Mesenchymal stem cell (in vitro differentiated cells and primary cell): Measurements from ENCODE around the gene HYCC1.

ENCODE experiments used
- DNase-seq: peaks from one replicate; pipeline ENCODE4 v3.0.0-alpha.2; 2013
- H2AFZ ChIP-seq: one replicate; pipeline ENCODE4 v1.6.1; 2013; ENCODE audit warnings: low read depth, mild to moderate bottlenecking, control low read depth, inconsistent platforms, low read length, moderate library complexity
- H2AK5ac ChIP-seq: 2 replicates; pipeline ENCODE4 v1.6.1; 2013; ENCODE audit warnings: low read length, moderate library complexity, mild to moderate bottlenecking, inconsistent platforms; ENCODE audit not compliant: severe bottlenecking
- H2BK120ac ChIP-seq: one replicate; pipeline ENCODE4 v1.6.1; 2013; ENCODE audit warnings: low read depth, mild to moderate bottlenecking, inconsistent platforms, low read length, moderate library complexity
- H2BK12ac ChIP-seq, 2 experiments: one replicate each; pipeline ENCODE4 v1.6.1; 2013; ENCODE audit warnings: inconsistent platforms in 2 of 2, low read length in 2 of 2, mild to moderate bottlenecking in 2 of 2, moderate library complexity in 2 of 2, control low read depth in 1 of 2
- H2BK15ac ChIP-seq: one replicate; pipeline ENCODE4 v1.6.1; 2013; ENCODE audit warnings: mild to moderate bottlenecking, low read depth, inconsistent platforms; ENCODE audit not compliant: poor library complexity, severe bottlenecking
- H2BK5ac ChIP-seq: 2 replicates; pipeline ENCODE4 v1.6.1; 2013; ENCODE audit warnings: low read depth, mild to moderate bottlenecking, low read length, control low read depth, inconsistent platforms; ENCODE audit not compliant: poor library complexity, severe bottlenecking
- H3K14ac ChIP-seq, 2 experiments: one replicate each; pipeline ENCODE4 v1.6.1; 2013; ENCODE audit warnings: inconsistent platforms in 2 of 2, low read length in 2 of 2, control low read depth in 1 of 2, mild to moderate bottlenecking in 1 of 2, moderate library complexity in 1 of 2
- H3K18ac ChIP-seq, 2 experiments: one replicate each; pipeline ENCODE4 v1.6.1; 2013; ENCODE audit warnings: inconsistent platforms in 2 of 2, low read length in 2 of 2, control low read depth in 1 of 2, low read depth in 1 of 2, mild to moderate bottlenecking in 1 of 2
- H3K23ac ChIP-seq, 2 experiments: one replicate each; pipeline ENCODE4 v1.6.1; 2013; ENCODE audit warnings: inconsistent platforms in 2 of 2, low read length in 2 of 2, mild to moderate bottlenecking in 2 of 2, moderate library complexity in 2 of 2, control low read depth in 1 of 2
- H3K27ac ChIP-seq: 2 replicates; pipeline ENCODE4 v1.5.1; 2013; ENCODE audit warnings: mild to moderate bottlenecking, moderate library complexity, low read length, control low read depth, inconsistent platforms; ENCODE audit not compliant: poor library complexity, severe bottlenecking
- H3K27me3 ChIP-seq, 2 experiments: 2 replicates each; pipeline versions ENCODE4 v1.6.1 to v1.7.0; 2013; ENCODE audit warnings: low read length in 2 of 2, mild to moderate bottlenecking in 2 of 2, moderate library complexity in 2 of 2, control low read depth in 1 of 2, inconsistent platforms in 1 of 2; ENCODE audit not compliant: control insufficient read depth in 1 of 2, insufficient read depth in 1 of 2
- H3K36me3 ChIP-seq, 2 experiments: 2 replicates each; pipeline versions ENCODE4 v1.6.1 to v1.7.0; 2013; ENCODE audit warnings: low read length in 2 of 2, control low read depth in 1 of 2, inconsistent platforms in 1 of 2, low read depth in 1 of 2, mild to moderate bottlenecking in 1 of 2; ENCODE audit not compliant: insufficient read depth in 2 of 2, control insufficient read depth in 1 of 2
- H3K4ac ChIP-seq, 2 experiments: one replicate each; pipeline ENCODE4 v1.6.1; 2013; ENCODE audit warnings: inconsistent platforms in 2 of 2, low read length in 2 of 2, mild to moderate bottlenecking in 2 of 2, moderate library complexity in 2 of 2, control low read depth in 1 of 2, low read depth in 1 of 2
- H3K4me1 ChIP-seq: 2 replicates; pipeline ENCODE4 v1.6.1; 2013; ENCODE audit warnings: low read depth, low read length, control low read depth; ENCODE audit not compliant: control insufficient read depth, insufficient read depth
- H3K4me2 ChIP-seq: 2 replicates; pipeline ENCODE4 v1.6.1; 2013; ENCODE audit warnings: low read length, mild to moderate bottlenecking, inconsistent platforms; ENCODE audit not compliant: poor library complexity, severe bottlenecking
- H3K4me3 ChIP-seq, 2 experiments: 2 replicates each; pipeline versions ENCODE4 v1.5.1 to v1.7.0; 2013; ENCODE audit warnings: low read length in 2 of 2, mild to moderate bottlenecking in 2 of 2, control low read depth in 1 of 2, low read depth in 1 of 2; ENCODE audit not compliant: insufficient read depth in 1 of 2
- H3K79me1 ChIP-seq: replicated peaks from 2 replicates; pipeline ENCODE4 v1.6.1; 2013; ENCODE audit warnings: mild to moderate bottlenecking, control low read depth, low read length, inconsistent platforms; ENCODE audit not compliant: poor library complexity, severe bottlenecking
- H3K9ac ChIP-seq: 2 replicates; pipeline ENCODE4 v1.7.0; 2013; ENCODE audit warnings: mild to moderate bottlenecking, low read length, moderate library complexity
- H3K9me3 ChIP-seq: 2 replicates; pipeline ENCODE4 v1.7.0; 2013; ENCODE audit warnings: mild to moderate bottlenecking, low read length; ENCODE audit not compliant: control insufficient read depth
- H4K8ac ChIP-seq: one replicate; pipeline ENCODE4 v1.6.1; 2013; ENCODE audit warnings: inconsistent platforms, mild to moderate bottlenecking, low read length, moderate library complexity
- H4K91ac ChIP-seq: one replicate; pipeline ENCODE4 v1.6.1; 2013; ENCODE audit warnings: mild to moderate bottlenecking, low read length, inconsistent platforms
- WGBS: methylation state at CpG from one replicate; pipeline ENCODE4 v1.1.7; 2013; ENCODE audit warnings: mixed read lengths; 5-methylcytosine and 5-hydroxymethylcytosine counted together

HYCC1 gene

DNA sequence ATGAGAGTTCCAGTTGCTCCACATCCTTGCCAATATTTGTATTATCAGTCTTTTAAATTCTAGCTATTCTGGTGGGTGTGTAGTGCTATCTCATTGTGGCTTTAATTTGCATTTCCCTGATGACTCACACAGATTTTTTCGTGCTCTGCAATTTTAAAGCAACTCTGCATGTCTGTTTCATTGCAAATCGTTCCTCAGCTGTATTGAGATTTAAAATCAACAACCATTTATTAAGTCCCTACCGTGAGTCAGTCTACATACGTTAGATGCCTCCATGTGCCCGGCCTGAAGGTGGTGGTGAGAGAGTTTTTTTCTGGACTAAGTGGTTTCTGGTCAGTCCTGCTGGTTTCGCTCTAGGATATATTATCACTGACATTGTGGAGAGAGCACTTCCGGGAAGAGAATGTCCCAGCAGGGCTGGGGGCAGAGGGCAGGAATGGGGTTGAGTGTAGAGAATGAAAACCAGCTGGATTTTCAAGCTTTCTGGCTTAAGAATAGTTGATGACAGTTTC is 8.4 kb upstream of the HYCC1 start:
- no peak overlapping the region for H4K8ac ChIP-seq
- peak; percentile 93 for DNase-seq
- peak overlapping the region in 1 of 2 experiments; percentile 60 for H3K4me3 ChIP-seq
- no peak overlapping the region for H2AK5ac ChIP-seq
- H2BK12ac ChIP-seq, result no peak overlapping the region
- peak overlapping the region; percentile 66 for H3K9ac ChIP-seq
- H3K4ac ChIP-seq, result no peak overlapping the region
- no peaks in the 10 kb centered on the region for H3K79me1 ChIP-seq
- H2AFZ ChIP-seq, result no peak overlapping the region
- no peak overlapping the region for H3K23ac ChIP-seq
- no peak overlapping the region for H3K18ac ChIP-seq
- H4K91ac ChIP-seq, result no peak overlapping the region
- H3K27me3 ChIP-seq, result no peaks in the 10 kb centered on the region
- no peak overlapping the region for H2BK5ac ChIP-seq
- no peak overlapping the region for H2BK120ac ChIP-seq
- H3K9me3 ChIP-seq, result no peaks in the 10 kb centered on the region
- H3K14ac ChIP-seq, result no peak overlapping the region
- no peaks in the 10 kb centered on the region for H3K36me3 ChIP-seq
- H2BK15ac ChIP-seq, result no peak overlapping the region
- peaks cover 2% of the 10 kb centered on the region for H3K4me1 ChIP-seq
- 1% methylated on average over 6 of the region's 7 CpGs for WGBS
- no peak overlapping the region for H3K27ac ChIP-seq
- no peak overlapping the region for H3K4me2 ChIP-seq

GRCh38 chr7:23021596-23021995 is 7.7 kb upstream of the HYCC1 start:
- no peak overlapping the region for H2BK5ac ChIP-seq
- no peak overlapping the region for H4K8ac ChIP-seq
- no peak overlapping the region for H4K91ac ChIP-seq
- no peak overlapping the region for H3K4me2 ChIP-seq
- H3K18ac ChIP-seq, result no peak overlapping the region
- peak; percentile 15 for DNase-seq
- no peak overlapping the region for H2BK15ac ChIP-seq
- H2BK12ac ChIP-seq, result no peak overlapping the region
- peak overlapping the region in 1 of 2 experiments; percentile 60 for H3K4me3 ChIP-seq
- H2BK120ac ChIP-seq, result no peak overlapping the region
- no peaks in the 10 kb centered on the region for H3K9me3 ChIP-seq
- H2AK5ac ChIP-seq, result no peak overlapping the region
- H3K36me3 ChIP-seq, result no peaks in the 10 kb centered on the region
- H3K27me3 ChIP-seq, result no peaks in the 10 kb centered on the region
- no peak overlapping the region for H3K14ac ChIP-seq
- H3K27ac ChIP-seq, result no peak overlapping the region
- H3K4me1 ChIP-seq, result peaks cover 2% of the 10 kb centered on the region
- H2AFZ ChIP-seq, result no peak overlapping the region
- H3K23ac ChIP-seq, result no peak overlapping the region
- peak overlapping the region; percentile 72 for H3K9ac ChIP-seq
- H3K4ac ChIP-seq, result no peak overlapping the region
- WGBS, result 67% methylated on average over 1 of the region's 1 CpG
- no peaks in the 10 kb centered on the region for H3K79me1 ChIP-seq

DNA sequence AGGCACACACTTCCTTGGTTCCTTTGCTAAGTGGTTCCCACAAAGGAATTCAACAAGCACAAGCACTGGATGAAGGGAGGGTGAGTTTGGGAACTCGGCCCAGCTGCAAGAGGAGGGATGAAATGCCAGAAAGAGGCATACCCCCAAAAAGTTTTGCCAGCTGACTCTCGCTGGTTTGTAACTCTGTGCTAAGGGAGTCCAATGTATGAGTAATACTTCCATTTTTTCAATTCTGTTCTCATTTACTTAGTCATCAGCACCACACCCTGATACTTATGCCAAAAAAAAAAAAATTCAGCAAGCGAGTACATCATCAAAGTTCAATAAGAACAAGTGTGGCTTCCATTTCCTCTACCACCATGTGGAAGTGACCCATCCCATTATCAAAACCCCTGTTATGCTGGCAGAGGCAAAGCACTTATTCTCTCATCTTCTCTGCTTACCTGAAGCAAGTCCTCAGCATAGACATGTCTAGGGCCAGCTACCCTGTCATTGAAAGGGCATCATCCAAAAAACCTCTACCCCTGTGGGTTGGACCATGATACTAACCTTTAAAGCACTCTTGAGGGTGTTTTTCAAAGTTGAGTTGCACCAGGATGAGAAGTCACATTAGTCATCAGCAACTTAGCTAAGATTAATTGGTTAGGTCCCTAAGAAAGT is 6.9 kb upstream of the HYCC1 start:
- Histone ChIP-seq H3K23ac (no peak overlapping the region), H2AFZ (no peak overlapping the region), H2BK120ac (no peak overlapping the region), H2BK5ac (no peak overlapping the region), H3K79me1 (no peaks in the 10 kb centered on the region), H2AK5ac (no peak overlapping the region), H3K14ac (no peak overlapping the region), H3K4ac (peak overlapping the region in 1 of 2 experiments; percentile 24), H3K27me3 (no peaks in the 10 kb centered on the region), H3K4me2 (no peak overlapping the region), H4K91ac (peak overlapping the region; percentile 73), H3K36me3 (no peaks in the 10 kb centered on the region), H3K18ac (peak overlapping the region; percentile 44 to 73), H2BK15ac (no peak overlapping the region), H4K8ac (peak overlapping the region; percentile 19), H3K4me3 (peak overlapping the region in 1 of 2 experiments; percentile 60), H3K4me1 (peaks cover 2% of the 10 kb centered on the region), H3K9me3 (no peaks in the 10 kb centered on the region), H3K9ac (peak overlapping the region; percentile 72), H3K27ac (no peak overlapping the region), H2BK12ac (peak overlapping the region; percentile 26 to 89)
- WGBS, result 10% methylated on average over 2 of the region's 3 CpGs
- peak; percentile 70 for DNase-seq

- Histone ChIP-seq H3K4me3 (no peak overlapping the region), H2BK120ac (no peak overlapping the region), H2BK15ac (no peak overlapping the region), H3K4ac (no peak overlapping the region), H4K91ac (no peak overlapping the region), H3K27ac (no peak overlapping the region), H3K9ac (no peak overlapping the region), H3K18ac (no peak overlapping the region), H3K79me1 (no peaks in the 10 kb centered on the region), H3K14ac (no peak overlapping the region), H2AFZ (no peak overlapping the region), H3K36me3 (no peaks in the 10 kb centered on the region), H3K9me3 (no peaks in the 10 kb centered on the region), H4K8ac (no peak overlapping the region), H3K27me3 (no peaks in the 10 kb centered on the region), H3K4me2 (no peak overlapping the region), H2BK5ac (no peak overlapping the region), H2AK5ac (no peak overlapping the region), H3K23ac (no peak overlapping the region), H3K4me1 (peaks cover 2% of the 10 kb centered on the region), H2BK12ac (no peak overlapping the region)
- 76% methylated on average over 5 of the region's 6 CpGs for WGBS
- no peak for DNase-seq
These were observed 4.8 kb upstream of the HYCC1 start for GRCh38 chr7:23018750-23019149.
